ENCODE measurements around the gene MPRIP. TPM values are rescaled to one million over a fixed set of nuclear protein-coding genes. Genes with fewer than 3 reads are reported as not detected.

Gene MPRIP
- total RNA-seq, 1 experiment from 2014 or later: 443 TPM

GRCh38 chr17:17116406-17116805 is 74.1 kb downstream of the MPRIP start:
- TF ChIP-seq EZH2 (IDR thresholded peaks at IDR 0.05; ENCODE audit: low read depth): no peak
- TF ChIP-seq CTCF (conservative IDR thresholded peaks at IDR 0.05): no peak
- no peak overlapping the region for H3K4me2 ChIP-seq
- no peak for DNase-seq
- no peaks in the 10 kb centered on the region for H3K9me3 ChIP-seq (ENCODE audit: insufficient read depth, low read depth)
- peaks cover 100% of the 10 kb centered on the region for H3K79me2 ChIP-seq (ENCODE audit: low read depth)
- H3K4me3 ChIP-seq: no peak overlapping the region
- H4K20me1 ChIP-seq (ENCODE audit: insufficient read depth): peaks cover 100% of the 10 kb centered on the region
- no peaks in the 10 kb centered on the region for H3K9me2 ChIP-seq (ENCODE audit: insufficient read depth)
- no peaks in the 10 kb centered on the region for H3K27me3 ChIP-seq (ENCODE audit: insufficient read depth, low read depth)
- no peak overlapping the region for H2AFZ ChIP-seq
- POLR2A ChIA-PET (ENCODE audit: unreplicated experiment): no interaction called here
- intact Hi-C loops (cut with micrococcal nuclease; ENCODE audit: unreplicated experiment): no loop called here
- peaks cover 68% of the 10 kb centered on the region for H3F3A ChIP-seq (ENCODE audit: insufficient read depth, low read depth)
- CTCF ChIA-PET: no interaction called here
- peaks cover 11% of the 10 kb centered on the region; the same call in 1 of the 2 replicates for H3K36me3 ChIP-seq (ENCODE audit: low read depth)
- H3K27ac ChIP-seq: no peak overlapping the region
- no TSS peak for BruUV-seq (replicated peaks)
- peaks cover 9% of the 10 kb centered on the region; the same call in 1 of the 2 replicates for H3K4me1 ChIP-seq (replicated peaks; ENCODE audit: insufficient read depth)

- Histone ChIP-seq H4K20me1 (ENCODE audit: insufficient read depth) (peaks cover 100% of the 10 kb centered on the region), H3K4me3 (no peak overlapping the region)
- POLR2A ChIA-PET (ENCODE audit: unreplicated experiment): interaction anchor here (0.6 kb wide), 1 partner anchor 523 kb away, joined by 4 read pairs; no protein-coding TSS in a partner anchor
These were observed 75.7 kb downstream of the MPRIP start for GRCh38 chr17:17117923-17118322.

GRCh38 chr17:17118399-17118798 is 76.1 kb downstream of the MPRIP start:
- H3K27me3 ChIP-seq (ENCODE audit: insufficient read depth, low read depth): no peaks in the 10 kb centered on the region
- H3K4me2 ChIP-seq: no peak overlapping the region
- peaks cover 9% of the 10 kb centered on the region; the same call in 1 of the 2 replicates for H3K4me1 ChIP-seq (replicated peaks; ENCODE audit: insufficient read depth)
- H4K20me1 ChIP-seq (ENCODE audit: insufficient read depth): peaks cover 99% of the 10 kb centered on the region
- peaks cover 99% of the 10 kb centered on the region for H3K79me2 ChIP-seq (ENCODE audit: low read depth)
- no peak overlapping the region for H3K4me3 ChIP-seq
- H3K27ac ChIP-seq: peak overlapping the region; percentile 20; the same call in 1 of the 2 replicates
- BruUV-seq (replicated peaks): no TSS peak
- no peak for DNase-seq
- CTCF ChIA-PET: no interaction called here
- H3K9me3 ChIP-seq (ENCODE audit: insufficient read depth, low read depth): no peaks in the 10 kb centered on the region
- TF ChIP-seq CTCF (conservative IDR thresholded peaks at IDR 0.05) (no peak), EZH2 (IDR thresholded peaks at IDR 0.05; ENCODE audit: low read depth) (no peak)
- H3K36me3 ChIP-seq (ENCODE audit: low read depth): peaks cover 6% of the 10 kb centered on the region; the same call in 1 of the 2 replicates
- no peaks in the 10 kb centered on the region for H3K9me2 ChIP-seq (ENCODE audit: insufficient read depth)
- no peak overlapping the region for H2AFZ ChIP-seq
- H3F3A ChIP-seq (ENCODE audit: insufficient read depth, low read depth): peaks cover 76% of the 10 kb centered on the region
- intact Hi-C loops (cut with micrococcal nuclease; ENCODE audit: unreplicated experiment): no loop called here
- POLR2A ChIA-PET (ENCODE audit: unreplicated experiment): interaction anchor here (0.6 kb wide), 1 partner anchor 523 kb away, joined by 4 read pairs; no protein-coding TSS in a partner anchor

More at GRCh38 chr17:17117923-17118322, 75.7 kb downstream of the MPRIP start:
- Histone ChIP-seq H3F3A (ENCODE audit: insufficient read depth, low read depth) (peaks cover 78% of the 10 kb centered on the region), H3K27ac (peak overlapping the region; percentile 20; the same call in 1 of the 2 replicates), H3K9me3 (ENCODE audit: insufficient read depth, low read depth) (no peaks in the 10 kb centered on the region), H3K4me1 (replicated peaks; ENCODE audit: insufficient read depth) (peaks cover 9% of the 10 kb centered on the region; the same call in 1 of the 2 replicates), H3K4me2 (no peak overlapping the region), H3K79me2 (ENCODE audit: low read depth) (peaks cover 100% of the 10 kb centered on the region), H3K9me2 (ENCODE audit: insufficient read depth) (no peaks in the 10 kb centered on the region), H2AFZ (no peak overlapping the region), H3K27me3 (ENCODE audit: insufficient read depth, low read depth) (no peaks in the 10 kb centered on the region), H3K36me3 (ENCODE audit: low read depth) (peaks cover 6% of the 10 kb centered on the region; the same call in 1 of the 2 replicates)
- no peak for DNase-seq
- intact Hi-C loops (cut with micrococcal nuclease; ENCODE audit: unreplicated experiment): no loop called here
- CTCF ChIA-PET: no interaction called here
- no TSS peak for BruUV-seq (replicated peaks)
- TF ChIP-seq CTCF (conservative IDR thresholded peaks at IDR 0.05) (no peak), EZH2 (IDR thresholded peaks at IDR 0.05; ENCODE audit: low read depth) (no peak)

Measured in PC-9 (cell line).